ENCODE measurements around the gene ZNF385A. TPM values are rescaled to one million over a fixed set of nuclear protein-coding genes. Genes with fewer than 3 reads are reported as not detected.

The ZNF385A gene
- total and polyA plus RNA-seq, 2 of the 13 experiments (the other 11 are each of a cell fraction or from before 2014, with no cell fraction given) = 0.44 to 0.67 TPM

- TF ChIP-seq ZNF275 (CRISPR knock-in tag; IDR thresholded peaks at IDR 0.05; ENCODE audit: borderline replicate concordance) (no peak), AHR (CRISPR knock-in tag; IDR thresholded peaks at IDR 0.05) (no peak), TMF1 (CRISPR knock-in tag; IDR thresholded peaks at IDR 0.05; ENCODE audit: low read depth) (no peak), ZNF510 (CRISPR knock-in tag; IDR thresholded peaks at IDR 0.05; ENCODE audit: low read depth) (no peak), ZNF30 (CRISPR knock-in tag; IDR thresholded peaks at IDR 0.05) (no peak), MXD3 (CRISPR knock-in tag; IDR thresholded peaks at IDR 0.05) (peak; percentile 71), POLR2G (IDR thresholded peaks at IDR 0.05; ENCODE audit: low read depth, low read length) (peak; percentile 96), DDIT3 (CRISPR knock-in tag; IDR thresholded peaks at IDR 0.05) (no peak), IKZF4 (CRISPR knock-in tag; IDR thresholded peaks at IDR 0.05; ENCODE audit: borderline replicate concordance, low read depth, not compliant biosample characterization) (no peak), ARID2 (CRISPR knock-in tag; IDR thresholded peaks at IDR 0.05; ENCODE audit: borderline replicate concordance) (no peak), ZNF546 (CRISPR knock-in tag; conservative IDR thresholded peaks at IDR 0.05) (no peak), MED8 (CRISPR knock-in tag; IDR thresholded peaks at IDR 0.05; ENCODE audit: insufficient replicate concordance) (peak; percentile 21), ZNF776 (CRISPR knock-in tag; IDR thresholded peaks at IDR 0.05) (no peak), BORCS8-MEF2B (CRISPR knock-in tag; IDR thresholded peaks at IDR 0.05) (peak; percentile 67), ZFP62 (CRISPR knock-in tag; IDR thresholded peaks at IDR 0.05) (no peak), ZNF773 (CRISPR knock-in tag; IDR thresholded peaks at IDR 0.05; ENCODE audit: borderline replicate concordance) (0 out of 2 replicates have a peak, but pooled peaks have one; percentile 77), ZNF574 (CRISPR knock-in tag; IDR thresholded peaks at IDR 0.05) (no peak), GTF3A (CRISPR knock-in tag; conservative IDR thresholded peaks at IDR 0.05) (no peak), ZNF883 (CRISPR knock-in tag; IDR thresholded peaks at IDR 0.05; ENCODE audit: not compliant biosample characterization) (no peak), NCOA1 (CRISPR knock-in tag; IDR thresholded peaks at IDR 0.05) (no peak), SNAPC2 (CRISPR knock-in tag; IDR thresholded peaks at IDR 0.05) (no peak), ZNF431 (CRISPR knock-in tag; IDR thresholded peaks at IDR 0.05; ENCODE audit: borderline replicate concordance, low read depth) (no peak), AGO1 (IDR thresholded peaks at IDR 0.05; ENCODE audit: low read depth, low read length, poor library complexity, severe bottlenecking) (no peak), ZSCAN29 (CRISPR knock-in tag; conservative IDR thresholded peaks at IDR 0.05) (no peak; the same call in 1 of the 2 replicates), ZNF143 (CRISPR knock-in tag; IDR thresholded peaks at IDR 0.05) (no peak), SPEN (CRISPR knock-in tag; IDR thresholded peaks at IDR 0.05; ENCODE audit: low read depth) (peak; percentile 66)
Measured at GRCh38 chr12:54324617-54325441, 59.7 kb downstream of the ZNF385A start, which contains the start of gene COPZ1 (continued).

Measured in HepG2 (cell line).